Endothelial cell of umbilical vein (primary cell): ENCODE measurements around the gene TNFRSF1B. TPM values are rescaled to one million over a fixed set of nuclear protein-coding genes. Genes with fewer than 3 reads are reported as not detected.

Experiments used
- BruUV-seq: library from RNA; stranded (reverse); fragments of 400-500 nt; replicated peaks from 2 replicates; lab custom pipeline; 2021; lab: Mats Ljungman, UMichigan
- CTCF ChIA-PET: fragments of 300-600, 350-600 bp; sonication (Branson Sonifier 250); formaldehyde crosslinking; loops from one replicate; lab custom pipeline; 2021; ENCODE audit warnings: antibody characterized with exemption, inconsistent platforms; lab: Charles Lee
- POLR2A ChIA-PET: fragments of 300-600, 350-600 bp; sonication (Branson Sonifier 250); formaldehyde crosslinking; loops from one replicate; lab custom pipeline; 2021; ENCODE audit warnings: antibody characterized with exemption, inconsistent platforms; lab: Charles Lee
- DNase-seq: peaks from one replicate; pipeline ENCODE4 v3.0.0-alpha.2; 2011; ENCODE audit warnings: low read depth, low spot score
- FAIRE-seq: peaks from 2 replicates; lab custom pipeline; 2011; peaks lifted over from hg19 to GRCh38; lab: Jason Lieb, UNC
- H2AFZ ChIP-seq: 2 replicates; pipeline ENCODE4 v1.6.0; 2012; ENCODE audit warnings: low read depth, low read length, control low read depth, inconsistent platforms
- H3K27ac ChIP-seq: 2 replicates; pipeline ENCODE4 v1.5.1; 2011; ENCODE audit warnings: low read depth, mild to moderate bottlenecking, control low read depth, low read length, moderate library complexity; ENCODE audit not compliant: insufficient read depth
- H3K27me3 ChIP-seq, 2 experiments: 2 replicates each; pipeline versions ENCODE4 v1.6.0 to v1.6.1; 2011; ENCODE audit warnings: low read length in 2 of 2, mixed read lengths in 1 of 2; ENCODE audit not compliant: control insufficient read depth in 2 of 2, insufficient read depth in 2 of 2
- H3K36me3 ChIP-seq, 2 experiments: 2 replicates in 1 of 2; 3 replicates in 1 of 2; pipeline ENCODE4 v1.5.1; 2011; ENCODE audit warnings: low read length in 2 of 2, mild to moderate bottlenecking in 1 of 2, moderate library complexity in 1 of 2; ENCODE audit not compliant: control insufficient read depth in 2 of 2, insufficient read depth in 2 of 2; ENCODE audit errors: extremely low read depth in 1 of 2
- H3K4me1 ChIP-seq: 3 replicates; pipeline ENCODE4 v1.5.1; 2011; ENCODE audit warnings: mild to moderate bottlenecking, low read length; ENCODE audit not compliant: control insufficient read depth, insufficient read depth; ENCODE audit errors: extremely low read depth
- H3K4me2 ChIP-seq: 2 replicates; pipeline ENCODE4 v1.6.1; 2011; ENCODE audit warnings: low read length, control low read depth, mixed read lengths; ENCODE audit not compliant: insufficient read depth
- H3K4me3 ChIP-seq, 3 experiments: fragments of 200-600 bp in 1 of 3; sonication (generic), shearing (Covaris generic) in 1 of 3; replicated peaks in 1 of 3; 2 replicates each; pipeline ENCODE4 v1.5.1; 2011 to 2016; ENCODE audit warnings: control low read depth in 3 of 3, low read length in 3 of 3, mild to moderate bottlenecking in 2 of 3, inconsistent platforms in 1 of 3, low read depth in 1 of 3, moderate library complexity in 1 of 3; ENCODE audit not compliant: insufficient read depth in 1 of 3
- H3K79me2 ChIP-seq: 2 replicates; pipeline ENCODE4 v1.6.0; 2012; ENCODE audit warnings: low read length, inconsistent platforms; ENCODE audit not compliant: control insufficient read depth, insufficient read depth
- H3K9ac ChIP-seq: replicated peaks from 2 replicates; pipeline ENCODE3; 2011; ENCODE audit warnings: low read length, control low read depth; ENCODE audit not compliant: insufficient read depth; ENCODE audit errors: extremely low read depth
- H3K9me1 ChIP-seq: replicated peaks from 3 replicates; pipeline ENCODE4 v1.6.0; 2011; ENCODE audit warnings: mild to moderate bottlenecking, low read length; ENCODE audit not compliant: control insufficient read depth, insufficient read depth; ENCODE audit errors: extremely low read depth
- H3K9me3 ChIP-seq: replicated peaks from 2 replicates; pipeline ENCODE4 v1.5.1; 2012; ENCODE audit warnings: low read length, inconsistent platforms; ENCODE audit not compliant: control insufficient read depth, insufficient read depth
- H4K20me1 ChIP-seq: replicated peaks from 2 replicates; pipeline ENCODE3; 2011; ENCODE audit warnings: mild to moderate bottlenecking, low read length; ENCODE audit not compliant: control insufficient read depth, insufficient read depth; ENCODE audit errors: extremely low read depth
- CTCF ChIP-seq, 2 donors: IDR thresholded peaks; 1 replicate in 1 of 2; 2 replicates in 1 of 2; pipeline ENCODE4 v1.5.1; 2011; ENCODE audit warnings: low read length in 2 of 2, mild to moderate bottlenecking in 2 of 2, moderate library complexity in 2 of 2, control low read depth in 1 of 2, inconsistent platforms in 1 of 2, low read depth in 1 of 2; ENCODE audit not compliant: insufficient read depth in 1 of 2; ENCODE audit errors: extremely low read depth in 1 of 2
- EZH2 ChIP-seq: IDR thresholded peaks from 2 replicates; pipeline ENCODE4 v1.6.1; 2012; ENCODE audit warnings: borderline replicate concordance, low read depth, mild to moderate bottlenecking, moderate library complexity, low read length, inconsistent platforms; ENCODE audit not compliant: severe bottlenecking
- FOS ChIP-seq: IDR thresholded peaks from 2 replicates; pipeline ENCODE4 v1.6.1; 2011; ENCODE audit warnings: mild to moderate bottlenecking, low read length, moderate library complexity, borderline replicate concordance; ENCODE audit not compliant: insufficient read depth
- GATA2 ChIP-seq: IDR thresholded peaks from 2 replicates; pipeline ENCODE4 v1.7.0; 2011; ENCODE audit warnings: low read depth, mild to moderate bottlenecking, moderate library complexity, mixed read lengths, low read length; ENCODE audit not compliant: insufficient read length, insufficient read depth
- JUN ChIP-seq: IDR thresholded peaks from 2 replicates; pipeline ENCODE4 v1.6.1; 2011; ENCODE audit warnings: borderline replicate concordance, low read depth; ENCODE audit not compliant: insufficient read length, insufficient read depth
- MYC ChIP-seq: IDR thresholded peaks from one replicate; pipeline ENCODE4 v1.6.1; 2011; ENCODE audit warnings: mild to moderate bottlenecking, low read depth, low read length
- POLR2A ChIP-seq: IDR thresholded peaks from 2 replicates; pipeline ENCODE4 v1.6.1; 2012; ENCODE audit warnings: low read depth, mild to moderate bottlenecking, control low read depth, low read length
- POLR2AphosphoS5 ChIP-seq: IDR thresholded peaks from 2 replicates; pipeline ENCODE4 v1.6.1; 2012; ENCODE audit warnings: low read depth, mild to moderate bottlenecking, control low read depth, low read length, moderate library complexity; ENCODE audit not compliant: insufficient read depth
- dilution Hi-C: fragments of 300-500 bp; cut with MboI; formaldehyde crosslinking; loops from one replicate; pipeline ENCODE4 v1.15.0; 2019; ENCODE audit warnings: low sequenced_read_pairs; ENCODE audit not compliant: extremely low pct_ligation_motif_present
- intact Hi-C: fragments of 100-400 bp; cut with micrococcal nuclease; formaldehyde crosslinking; loops from one replicate; pipeline ENCODE4 v1.10.0; 2022
- polyA plus RNA-seq, 4 experiments: library from polyadenylated mRNA; depleted of rRNA in 3 of 4; stranded (reverse) in 3 of 4; unstranded in 1 of 4; fragments of >200 nt; gene quantifications; 2 replicates each; pipeline versions ENCODE4 v1.2.1 to v1.2.3, GENCODE V29; 2011 to 2012; ENCODE audit warnings: missing spikeins in 1 of 4
- total RNA-seq: library from RNA; stranded (reverse); gene quantifications from 2 replicates; pipeline ENCODE4 v1.2.3, GENCODE V29; 2021
- TF ChIP-seq, protein P1 (sequence below): IDR thresholded peaks from 2 replicates; pipeline ENCODE4 v1.6.1; 2011; ENCODE audit not compliant: insufficient read depth, insufficient read length

The TNFRSF1B gene
- total and polyA plus RNA-seq, 2 donors (not counting 3 experiments of a cell fraction or from before 2014, with no cell fraction given) = 53.6 to 65.9 TPM

DNA sequence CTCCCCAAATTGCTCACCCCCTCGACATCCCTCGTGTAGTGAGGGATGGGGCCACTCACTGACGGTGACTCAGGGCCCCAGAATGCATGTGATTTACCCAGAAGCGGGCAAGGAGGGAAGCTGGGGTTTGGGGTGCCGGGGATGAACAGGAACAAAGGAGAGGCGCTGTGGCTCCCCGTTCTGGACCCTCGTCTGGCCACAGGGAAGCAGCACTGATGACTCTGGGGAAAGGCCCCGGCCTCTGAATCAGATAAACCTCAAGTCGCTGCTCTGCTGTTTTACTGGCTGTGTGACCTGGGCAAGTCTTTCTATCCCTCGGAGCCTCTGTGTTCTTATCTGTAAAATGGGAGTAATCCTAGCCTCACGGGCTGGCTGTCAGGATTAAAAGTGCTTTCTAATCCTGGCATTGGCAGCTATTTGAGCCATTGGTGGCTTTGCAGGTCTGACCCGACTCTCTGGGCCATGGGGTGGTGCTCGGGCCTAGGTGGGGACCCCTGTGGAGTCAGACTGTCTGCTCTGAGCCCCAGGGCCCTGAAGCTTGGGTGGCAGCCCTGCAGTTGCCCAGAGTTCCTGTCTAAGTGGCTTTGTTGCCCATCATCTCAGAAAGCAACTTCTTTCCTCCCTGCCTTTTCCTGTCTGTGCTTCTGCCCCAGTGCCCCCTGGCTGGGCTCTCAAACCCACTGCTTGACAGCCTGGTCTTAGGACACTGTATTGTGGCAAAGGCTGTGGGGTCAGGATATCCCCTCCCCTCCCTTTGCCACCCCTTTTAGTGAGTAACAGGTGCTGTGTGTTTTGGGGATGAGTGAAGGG lies 5.5 kb downstream of the TNFRSF1B start:
- TF ChIP-seq POLR2AphosphoS5 (no peak), POLR2A (no peak), CTCF (IDR thresholded peaks at IDR 0.05; ENCODE audit: extremely low read depth in 1 of 2, insufficient read depth in 1 of 2, low read depth in 1 of 2, low read length in 2 of 2) (no peak), GATA2 (no peak), MYC (no peak), FOS (no peak), JUN (no peak), EZH2 (no peak)
- TF ChIP-seq, protein P1, sequence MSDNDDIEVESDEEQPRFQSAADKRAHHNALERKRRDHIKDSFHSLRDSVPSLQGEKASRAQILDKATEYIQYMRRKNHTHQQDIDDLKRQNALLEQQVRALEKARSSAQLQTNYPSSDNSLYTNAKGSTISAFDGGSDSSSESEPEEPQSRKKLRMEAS = no peak
- dilution Hi-C loops = no loop called here

More for the DNA sequence above, 5.5 kb downstream of the TNFRSF1B start:
- H3K79me2 ChIP-seq = peaks cover 54% of the 10 kb centered on the region
- no peaks in the 10 kb centered on the region for H4K20me1 ChIP-seq
- FAIRE-seq (no peak), DNase-seq (no peak)
- H3K4me1 ChIP-seq = peaks cover 37% of the 10 kb centered on the region
- no peaks in the 10 kb centered on the region for H3K9me3 ChIP-seq
- no peaks in the 10 kb centered on the region for H3K9me1 ChIP-seq
- no peaks in the 10 kb centered on the region for H3K27me3 ChIP-seq
- no peak overlapping the region for H3K27ac ChIP-seq
- POLR2A ChIA-PET = no interaction called here
- CTCF ChIA-PET = no interaction called here
- no peak overlapping the region for H2AFZ ChIP-seq
- peaks cover 0 to 3% of the 10 kb centered on the region in 2 experiments for H3K36me3 ChIP-seq
- no TSS peak for BruUV-seq
- no peak overlapping the region for H3K4me3 ChIP-seq
- H3K9ac ChIP-seq = no peak overlapping the region
- intact Hi-C loops = no loop called here
- H3K4me2 ChIP-seq = no peak overlapping the region
